SW 1271 (cell line): ENCODE data around the gene NFE2L3.
A peak's percentile ranks its signal among the peaks of the same experiment; 100 is the strongest.
"Not testable (repeated sequence)": the region's sequence is repeated elsewhere in the genome, so short reads cannot be mapped to it uniquely, and the experiment has no call there.

Source experiments
- DNase-seq, 2 experiments: peaks; one replicate each; lab custom pipeline; 2025; lab: John Stamatoyannopoulos, UW

NFE2L3 gene

DNA sequence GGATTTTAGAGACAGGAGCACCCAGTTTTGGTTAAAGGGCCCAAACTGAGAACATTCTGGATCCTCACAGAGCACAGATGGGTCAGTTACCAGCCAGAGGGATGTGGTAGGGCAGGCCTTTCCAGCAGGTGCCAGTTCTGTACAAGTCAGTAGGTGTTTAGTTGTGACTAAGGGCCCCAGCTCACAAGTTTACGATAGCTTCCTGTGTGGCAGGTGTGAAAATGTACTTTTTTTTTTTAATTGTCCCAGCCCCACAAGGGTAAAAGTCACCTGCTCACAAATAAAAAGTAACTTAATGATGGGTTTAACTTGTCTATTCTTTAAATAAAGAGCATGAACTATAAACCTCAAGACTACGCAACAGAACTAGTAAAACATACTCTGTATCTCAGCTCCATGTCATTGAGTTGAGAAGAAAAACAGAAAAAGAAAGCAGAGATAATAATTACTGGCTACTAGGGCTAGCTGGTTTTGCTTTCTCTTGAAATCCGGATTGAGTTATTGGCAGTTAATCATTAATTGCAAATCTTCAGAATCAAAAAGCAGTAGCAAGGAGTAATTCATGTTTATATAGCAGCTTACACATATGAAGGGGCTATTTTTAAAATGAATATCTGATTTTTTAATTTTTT lies 15.4 kb downstream of the NFE2L3 start:
- no peak for DNase-seq

DNA sequence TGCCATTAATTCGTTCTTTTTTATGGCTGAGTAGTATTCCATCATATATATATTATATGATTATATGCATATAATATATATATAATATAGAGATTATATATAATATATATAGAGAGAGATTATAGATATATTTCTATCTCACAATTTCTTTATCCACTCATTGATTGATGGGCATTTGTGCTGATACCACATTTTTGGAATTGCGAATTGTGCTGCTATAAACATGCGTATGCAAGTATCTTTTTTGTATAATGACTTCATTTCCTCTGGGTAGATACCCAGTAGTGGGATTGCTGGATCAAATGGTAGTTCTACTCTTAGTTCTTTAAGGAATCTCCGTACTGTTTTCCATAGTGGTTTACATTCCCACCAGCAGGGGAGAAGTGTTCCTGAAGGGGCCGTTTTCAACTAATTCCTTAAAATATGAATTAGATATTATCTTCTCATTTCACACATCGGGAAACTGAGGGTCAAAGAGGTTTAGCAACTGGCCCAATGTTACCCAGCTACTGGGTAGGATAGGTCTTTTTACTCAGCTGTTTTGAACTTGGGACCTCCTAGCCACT lies 16.5 kb downstream of the NFE2L3 start:
- DNase-seq: no peak

DNA sequence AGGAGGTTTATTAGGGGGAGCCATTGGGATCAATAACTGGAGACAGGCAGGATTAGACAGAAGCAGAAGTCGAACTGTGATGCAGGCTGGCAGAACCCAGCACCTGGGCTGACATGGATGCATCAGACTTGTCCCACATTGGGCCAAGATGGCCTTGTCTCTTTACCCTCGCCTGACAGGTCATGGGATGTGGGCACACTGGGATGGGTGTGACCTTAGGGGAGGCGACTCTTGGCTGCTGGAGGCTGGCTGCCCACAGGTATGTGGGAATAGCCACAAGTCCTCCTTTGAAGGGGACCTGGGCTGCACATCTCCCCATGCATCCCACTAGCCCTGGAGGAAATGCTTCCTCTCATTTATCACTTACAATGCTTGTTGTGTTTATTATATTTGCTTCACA lies 17.3 kb downstream of the NFE2L3 start:
- DNase-seq: no peak

DNA sequence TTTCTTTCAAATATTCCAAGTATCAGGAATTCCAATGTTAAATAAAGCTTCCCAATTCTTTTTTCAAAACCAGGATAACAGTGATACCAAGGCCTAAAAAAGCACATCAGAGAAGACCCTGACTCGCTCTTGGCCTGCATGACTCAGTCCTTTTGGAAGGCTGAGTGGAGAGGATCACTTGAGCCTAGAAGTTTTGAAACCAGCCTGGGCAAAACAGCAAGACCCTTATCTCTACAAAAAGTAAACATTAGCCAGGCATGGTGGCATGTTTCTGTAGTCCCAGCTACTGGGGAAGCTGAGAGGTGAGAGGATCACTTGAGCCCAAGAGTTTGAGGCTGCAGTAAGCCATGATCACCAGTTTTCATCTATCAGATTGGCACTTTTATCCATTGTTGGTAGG lies 18.7 kb downstream of the NFE2L3 start:
- no peak for DNase-seq

DNA sequence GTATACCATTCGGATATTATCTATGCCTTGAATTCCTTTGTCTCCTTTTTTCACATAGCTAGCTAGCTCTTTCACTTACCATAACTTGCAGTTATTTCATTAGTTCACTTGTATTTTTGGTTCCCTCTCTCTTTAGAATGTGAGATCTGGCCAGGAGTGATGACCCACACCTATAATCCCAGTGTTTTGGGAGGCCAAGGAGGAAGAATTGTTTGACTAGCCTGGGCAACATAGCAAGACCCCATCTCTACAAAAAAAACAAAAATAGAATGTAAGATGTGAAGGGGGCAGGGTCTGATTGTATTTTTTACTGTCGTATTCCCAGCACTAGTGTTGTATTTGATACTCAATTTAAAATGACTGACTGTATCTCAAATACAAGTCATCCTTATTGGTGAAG lies 19.6 kb downstream of the NFE2L3 start:
- no peak for DNase-seq

DNA sequence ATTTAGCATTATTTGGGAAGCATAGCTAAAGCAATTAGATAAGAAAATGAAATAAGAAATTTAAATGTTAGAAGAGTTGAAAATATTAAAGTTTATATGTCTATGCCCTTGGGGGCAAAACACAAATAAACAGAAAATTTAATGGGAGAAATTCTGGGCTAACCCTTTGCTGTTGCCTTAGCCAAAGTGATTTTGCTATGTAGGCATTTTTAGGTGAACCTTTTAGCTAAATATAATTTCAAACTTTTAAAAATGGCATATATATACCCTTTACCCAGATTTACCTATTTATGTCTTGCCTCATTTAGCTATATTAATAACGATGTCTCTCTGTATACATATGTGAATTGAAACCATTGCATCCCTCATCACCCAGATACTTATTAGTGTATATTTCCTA lies 20.1 kb downstream of the NFE2L3 start:
- DNase-seq: no peak

DNA sequence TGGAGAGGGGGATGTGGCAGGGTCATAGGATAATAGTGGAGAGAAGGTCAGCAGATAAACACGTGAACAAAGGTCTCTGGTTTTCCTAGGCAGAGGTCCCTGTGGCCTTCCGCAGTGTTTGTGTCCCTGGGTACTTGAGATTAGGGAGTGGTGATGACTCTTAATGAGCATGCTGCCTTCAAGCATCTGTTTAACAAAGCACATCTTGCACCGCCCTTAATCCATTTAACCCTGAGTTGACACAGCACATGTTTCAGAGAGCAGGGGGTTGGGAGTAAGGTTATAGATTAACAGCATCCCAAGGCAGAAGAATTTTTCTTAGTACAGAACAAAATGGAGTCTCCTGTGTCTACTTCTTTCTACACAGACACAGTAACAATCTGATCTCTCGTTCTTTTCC lies 23.9 kb downstream of the NFE2L3 start:
- DNase-seq: not testable (repeated sequence)

DNA sequence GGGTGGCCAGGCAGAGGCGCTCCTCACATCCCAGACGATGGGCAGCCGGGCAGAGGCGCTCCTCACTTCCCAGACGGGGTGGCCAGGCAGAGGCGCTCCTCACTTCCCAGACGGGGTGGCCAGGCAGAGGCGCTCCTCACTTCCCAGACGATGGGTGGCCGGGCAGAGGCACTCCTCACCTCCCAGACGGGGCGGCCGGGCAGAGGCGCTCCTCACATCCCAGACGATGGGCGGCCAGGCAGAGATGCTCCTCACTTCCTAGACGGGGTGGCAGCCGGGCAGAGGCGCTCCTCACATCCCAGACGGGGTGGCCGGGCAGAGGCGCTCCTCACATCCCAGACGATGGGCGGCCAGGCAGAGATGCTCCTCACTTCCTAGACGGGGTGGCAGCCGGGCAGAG lies 24.7 kb downstream of the NFE2L3 start:
- DNase-seq: not testable (repeated sequence)

DNA sequence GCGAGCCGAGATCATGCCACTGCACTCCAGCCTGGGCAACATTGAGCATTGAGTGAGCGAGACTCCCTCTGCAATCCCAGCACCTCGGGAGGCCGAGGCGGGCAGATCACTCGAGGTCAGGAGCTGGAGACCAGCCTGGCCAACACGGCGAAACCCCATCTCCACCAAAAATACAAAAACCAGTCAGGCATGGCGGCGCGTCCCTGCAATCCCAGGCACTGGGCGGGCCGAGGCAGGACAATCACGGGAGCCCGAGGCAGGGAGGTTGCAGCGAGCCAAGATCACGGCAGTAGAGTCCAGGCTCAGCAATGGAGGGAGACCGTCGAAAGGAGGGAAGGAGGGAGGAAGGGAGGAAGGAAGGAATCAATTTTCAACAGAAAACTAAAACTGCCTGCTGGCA lies 25.3 kb downstream of the NFE2L3 start:
- DNase-seq: not testable (repeated sequence)

DNA sequence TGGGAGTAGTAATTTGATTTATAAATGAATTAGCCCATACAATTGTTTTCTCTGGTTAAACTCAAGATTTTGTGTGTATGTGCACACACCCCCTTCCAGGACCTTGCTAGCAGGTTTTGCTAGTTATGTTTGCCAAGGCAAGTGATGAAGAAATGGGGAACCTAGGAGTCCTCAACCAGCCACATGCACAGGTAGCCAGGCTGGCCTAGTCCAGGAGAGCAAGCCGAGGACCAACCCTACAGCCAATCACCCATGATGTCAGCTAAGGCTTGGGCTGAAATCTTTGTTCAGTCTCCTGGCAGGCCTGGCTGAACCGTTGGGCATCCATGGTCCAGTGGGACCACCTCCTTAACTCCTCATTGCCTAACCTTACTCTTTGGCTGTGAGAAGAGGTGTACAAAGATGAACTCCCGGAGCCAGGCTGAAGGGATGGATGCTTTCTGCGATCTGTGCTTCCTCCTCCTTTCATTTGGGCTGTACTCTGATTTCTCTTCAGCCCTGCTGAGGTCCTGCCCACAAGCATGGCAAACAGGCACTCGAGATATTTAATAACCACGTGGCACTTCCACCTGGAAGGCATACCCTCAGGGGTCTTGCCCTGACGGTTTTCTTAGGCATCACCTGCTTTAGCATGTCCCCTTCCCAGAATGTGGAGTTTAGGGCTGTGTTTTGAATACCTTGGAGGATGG lies 26.4 kb downstream of the NFE2L3 start:
- no peak for DNase-seq

DNA sequence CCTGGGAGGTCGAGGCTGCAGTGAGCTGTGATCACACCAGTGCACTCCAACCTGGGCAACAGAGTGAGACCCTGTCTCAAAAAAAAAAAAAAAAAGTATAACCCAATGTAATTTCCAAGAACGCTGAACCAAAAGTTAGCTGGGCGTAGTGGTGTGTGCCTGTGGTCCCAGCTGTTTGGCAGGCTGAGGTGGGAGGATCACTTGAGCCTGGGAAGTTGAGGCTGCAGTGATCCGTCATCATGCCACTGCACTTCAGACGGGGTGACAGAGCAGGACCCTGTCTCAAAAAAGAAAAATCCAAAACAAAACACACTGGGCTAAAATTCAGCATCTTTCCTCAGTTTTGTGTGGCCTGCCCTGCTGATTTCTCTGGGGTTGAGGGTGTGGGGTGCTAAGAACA lies 27.4 kb downstream of the NFE2L3 start:
- no peak for DNase-seq

DNA sequence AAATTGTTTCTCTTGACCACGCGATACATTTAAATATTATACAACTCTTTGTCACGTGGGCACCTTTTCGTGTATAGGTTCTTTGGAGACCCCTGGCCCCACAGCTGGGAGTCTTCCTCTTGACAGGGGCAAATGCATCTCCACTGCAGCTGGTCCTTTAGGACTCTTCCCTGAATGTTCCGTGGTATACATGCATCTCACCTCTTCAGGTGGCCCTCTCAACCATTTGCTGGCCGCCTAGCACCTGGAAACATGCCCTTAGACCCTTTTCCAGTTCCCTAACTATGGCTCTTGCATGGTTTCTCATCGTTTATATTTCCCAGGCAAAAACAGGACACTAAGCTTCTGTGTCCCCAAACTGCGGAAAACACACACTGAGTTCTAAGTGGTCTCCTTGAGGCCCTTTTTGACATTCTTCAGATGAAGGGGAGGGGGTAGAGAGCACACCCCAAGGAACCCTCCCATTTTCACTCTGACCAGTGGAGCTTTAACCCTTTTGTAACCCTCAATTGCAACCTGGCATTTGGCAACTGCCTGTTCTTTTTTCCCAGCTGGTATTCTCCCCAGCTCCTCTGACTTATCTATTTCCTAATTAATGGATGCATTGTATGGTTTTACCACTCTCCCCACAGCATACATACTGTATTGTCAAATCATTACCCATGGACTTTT lies 28.0 kb downstream of the NFE2L3 start:
- DNase-seq: no peak

DNA sequence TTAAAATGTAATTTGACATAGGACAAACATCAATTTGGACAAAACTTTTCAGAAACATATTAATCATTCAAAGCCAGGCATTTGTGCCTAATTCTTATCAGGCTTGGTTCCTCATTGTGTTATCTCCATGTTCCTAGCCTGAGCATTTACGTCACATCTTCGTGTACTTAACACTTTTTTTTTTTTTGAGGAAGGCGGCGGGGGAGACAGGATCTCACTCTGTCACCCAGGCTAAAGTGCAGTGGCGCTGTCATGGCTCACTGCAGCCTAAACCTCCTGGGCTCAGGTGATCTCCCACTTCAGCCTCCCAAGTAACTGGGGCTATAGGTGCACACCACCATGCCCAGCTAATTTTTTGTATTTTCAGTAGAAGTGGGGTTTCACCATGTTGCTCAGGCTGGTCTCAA lies 28.8 kb downstream of the NFE2L3 start:
- no peak for DNase-seq

DNA sequence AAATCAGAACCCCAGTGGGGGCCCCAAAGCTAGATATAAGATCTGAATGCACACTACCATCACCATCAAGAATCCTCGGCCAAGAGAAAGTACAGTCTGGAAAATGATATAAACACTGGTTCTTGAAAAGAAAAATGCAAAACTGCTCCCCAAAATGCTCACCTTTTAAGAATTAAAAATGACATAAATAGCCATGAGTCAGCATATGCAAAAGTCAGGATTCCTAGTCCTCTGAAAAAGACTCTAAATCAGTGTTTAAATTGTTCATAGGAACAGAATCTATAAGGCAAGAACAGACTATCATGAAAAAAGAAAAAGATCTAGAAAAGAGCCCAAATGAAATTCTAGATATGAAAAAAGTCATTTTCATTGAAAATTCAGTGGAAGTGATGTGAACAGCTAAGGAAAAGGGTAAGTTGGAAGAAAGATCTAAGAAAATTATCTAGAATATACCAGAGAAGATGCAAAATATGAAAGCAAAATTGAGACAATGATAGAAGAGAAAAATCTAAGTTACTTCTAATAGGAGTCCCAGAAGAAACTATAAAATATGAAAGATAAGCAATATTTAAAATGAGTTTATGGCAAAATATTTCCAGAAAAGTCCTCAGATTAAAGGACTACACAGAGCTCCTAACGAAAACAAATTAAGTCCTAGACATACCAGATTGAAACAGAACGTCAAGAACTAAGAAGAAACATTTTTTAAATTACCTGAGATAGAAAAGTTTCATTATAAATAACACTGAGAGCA lies 29.7 kb downstream of the NFE2L3 start:
- DNase-seq: no peak

DNA sequence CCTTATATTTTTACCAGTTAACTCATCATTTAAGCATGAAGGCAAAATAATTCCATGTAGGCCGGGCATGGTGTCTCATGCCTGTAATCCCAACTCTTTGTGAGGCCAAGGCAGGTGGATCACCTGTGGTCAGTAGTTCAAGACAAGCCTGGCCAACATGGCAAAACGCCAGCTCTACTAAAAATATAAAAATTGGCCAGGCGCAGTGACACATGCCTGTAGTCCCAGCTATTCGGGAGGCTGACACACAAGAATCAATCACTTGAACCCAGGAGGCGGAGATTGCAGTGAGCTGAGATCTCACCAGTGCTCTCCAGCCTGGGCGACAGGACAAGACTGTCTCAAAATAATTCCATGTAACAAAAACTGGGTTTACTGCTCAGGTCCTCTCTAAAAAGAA lies 30.3 kb downstream of the NFE2L3 start:
- no peak for DNase-seq

DNA sequence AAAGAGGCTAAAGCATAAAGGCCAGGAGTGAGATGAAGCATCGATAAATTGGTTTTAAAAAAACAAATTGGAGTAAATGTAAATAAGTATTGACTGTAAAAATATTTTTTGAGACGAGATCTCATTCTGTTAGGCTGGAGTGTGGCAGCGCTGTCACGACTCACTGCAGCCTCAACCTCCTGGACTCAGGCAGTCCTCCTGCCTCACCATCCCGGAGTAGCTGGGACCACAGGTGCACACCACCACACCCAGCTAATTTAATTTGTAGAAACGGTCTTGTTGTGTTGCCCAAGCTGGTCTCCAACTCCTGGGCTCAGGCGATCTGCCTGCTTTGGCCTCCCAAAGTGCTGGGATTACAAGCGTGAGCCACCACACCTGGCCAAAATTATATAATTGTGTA lies 30.7 kb downstream of the NFE2L3 start:
- no peak for DNase-seq

DNA sequence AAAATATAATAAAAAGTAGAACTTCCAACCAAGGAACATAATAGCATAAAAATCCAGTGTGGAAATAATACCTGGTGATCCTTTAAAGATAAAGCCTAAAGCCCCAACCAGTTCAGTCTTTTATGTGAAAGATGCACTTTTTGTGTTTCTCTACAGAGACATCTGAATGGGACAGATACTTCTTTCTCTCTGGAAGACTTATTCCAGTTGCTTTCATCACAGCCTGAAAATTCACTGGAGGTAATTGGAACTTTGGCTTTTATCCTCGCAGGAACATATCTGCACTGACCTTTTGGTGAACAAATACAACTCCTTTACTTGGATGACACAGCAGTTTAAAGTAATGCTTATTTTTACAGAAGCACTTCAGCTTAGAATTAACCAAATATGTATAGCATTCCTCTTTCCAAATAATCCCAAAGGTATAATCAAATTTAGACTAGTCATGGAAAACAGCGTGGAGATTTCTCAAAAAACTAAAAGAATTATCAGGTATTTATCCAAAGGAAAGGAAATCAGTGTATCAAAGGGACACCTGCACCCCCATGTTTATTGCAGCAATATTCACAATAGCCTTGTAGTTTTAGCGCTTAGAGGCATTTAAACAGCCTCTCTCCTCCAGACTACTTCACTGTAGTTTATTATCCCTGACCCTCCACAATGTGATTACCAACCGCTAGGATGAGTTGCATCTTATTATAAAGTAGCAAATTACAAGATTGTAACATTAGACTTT lies 31.7 kb downstream of the NFE2L3 start:
- peak in 1 of 2 experiments; percentile 16 for DNase-seq

DNA sequence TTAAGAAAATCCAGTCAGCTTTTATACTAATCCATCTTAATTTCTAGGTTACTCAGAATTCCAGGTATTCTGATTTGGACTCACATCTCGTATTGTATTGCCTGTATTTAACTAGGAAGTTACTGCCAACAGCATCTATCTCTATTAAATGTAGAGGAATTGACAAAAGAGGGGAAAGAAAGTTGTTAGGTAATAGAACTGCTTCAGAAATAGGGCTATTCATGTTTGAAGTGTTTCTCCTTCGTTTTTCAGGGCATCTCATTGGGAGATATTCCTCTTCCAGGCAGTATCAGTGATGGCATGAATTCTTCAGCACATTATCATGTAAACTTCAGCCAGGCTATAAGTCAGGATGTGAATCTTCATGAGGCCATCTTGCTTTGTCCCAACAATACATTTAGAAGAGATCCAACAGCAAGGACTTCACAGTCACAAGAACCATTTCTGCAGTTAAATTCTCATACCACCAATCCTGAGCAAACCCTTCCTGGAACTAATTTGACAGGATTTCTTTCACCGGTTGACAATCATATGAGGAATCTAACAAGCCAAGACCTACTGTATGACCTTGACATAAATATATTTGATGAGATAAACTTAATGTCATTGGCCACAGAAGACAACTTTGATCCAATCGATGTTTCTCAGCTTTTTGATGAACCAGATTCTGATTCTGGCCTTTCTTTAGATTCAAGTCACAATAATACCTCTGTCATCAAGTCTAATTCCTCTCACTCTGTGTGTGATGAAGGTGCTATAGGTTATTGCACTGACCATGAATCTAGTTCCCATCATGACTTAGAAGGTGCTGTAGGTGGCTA lies 32.5 kb downstream of the NFE2L3 start:
- not testable (repeated sequence) for DNase-seq

DNA sequence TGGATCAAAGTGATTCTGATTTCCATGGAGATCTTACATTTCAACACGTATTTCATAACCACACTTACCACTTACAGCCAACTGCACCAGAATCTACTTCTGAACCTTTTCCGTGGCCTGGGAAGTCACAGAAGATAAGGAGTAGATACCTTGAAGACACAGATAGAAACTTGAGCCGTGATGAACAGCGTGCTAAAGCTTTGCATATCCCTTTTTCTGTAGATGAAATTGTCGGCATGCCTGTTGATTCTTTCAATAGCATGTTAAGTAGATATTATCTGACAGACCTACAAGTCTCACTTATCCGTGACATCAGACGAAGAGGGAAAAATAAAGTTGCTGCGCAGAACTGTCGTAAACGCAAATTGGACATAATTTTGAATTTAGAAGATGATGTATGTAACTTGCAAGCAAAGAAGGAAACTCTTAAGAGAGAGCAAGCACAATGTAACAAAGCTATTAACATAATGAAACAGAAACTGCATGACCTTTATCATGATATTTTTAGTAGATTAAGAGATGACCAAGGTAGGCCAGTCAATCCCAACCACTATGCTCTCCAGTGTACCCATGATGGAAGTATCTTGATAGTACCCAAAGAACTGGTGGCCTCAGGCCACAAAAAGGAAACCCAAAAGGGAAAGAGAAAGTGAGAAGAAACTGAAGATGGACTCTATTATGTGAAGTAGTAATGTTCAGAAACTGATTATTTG lies 33.3 kb downstream of the NFE2L3 start:
- peak in 1 of 2 experiments; percentile 26 for DNase-seq

DNA sequence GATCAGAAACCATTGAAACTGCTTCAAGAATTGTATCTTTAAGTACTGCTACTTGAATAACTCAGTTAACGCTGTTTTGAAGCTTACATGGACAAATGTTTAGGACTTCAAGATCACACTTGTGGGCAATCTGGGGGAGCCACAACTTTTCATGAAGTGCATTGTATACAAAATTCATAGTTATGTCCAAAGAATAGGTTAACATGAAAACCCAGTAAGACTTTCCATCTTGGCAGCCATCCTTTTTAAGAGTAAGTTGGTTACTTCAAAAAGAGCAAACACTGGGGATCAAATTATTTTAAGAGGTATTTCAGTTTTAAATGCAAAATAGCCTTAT lies 33.8 kb downstream of the NFE2L3 start:
- DNase-seq: no peak
